Prostate gland (tissue), 2 donors: ENCODE measurements around the gene NFATC1.

Experiments
- POLR2A ChIP-seq: fragments of 450-650 bp; IDR thresholded peaks from one replicate; pipeline ENCODE4 v1.6.1; 2016; ENCODE audit warnings: antibody characterized with exemption, mild to moderate bottlenecking
- TF ChIP-seq, protein P1 (sequence below), 4 experiments: fragments of 200-600 bp in 2 of 4; fragments of 450-650 bp in 2 of 4; sonication (generic) in 2 of 4; IDR thresholded peaks; 1 replicate in 3 of 4; 2 replicates in 1 of 4; pipeline ENCODE4 v1.5.1; 2016 to 2019; ENCODE audit warnings: antibody characterized with exemption in 4 of 4, mild to moderate bottlenecking in 2 of 4, moderate library complexity in 2 of 4

DNA sequence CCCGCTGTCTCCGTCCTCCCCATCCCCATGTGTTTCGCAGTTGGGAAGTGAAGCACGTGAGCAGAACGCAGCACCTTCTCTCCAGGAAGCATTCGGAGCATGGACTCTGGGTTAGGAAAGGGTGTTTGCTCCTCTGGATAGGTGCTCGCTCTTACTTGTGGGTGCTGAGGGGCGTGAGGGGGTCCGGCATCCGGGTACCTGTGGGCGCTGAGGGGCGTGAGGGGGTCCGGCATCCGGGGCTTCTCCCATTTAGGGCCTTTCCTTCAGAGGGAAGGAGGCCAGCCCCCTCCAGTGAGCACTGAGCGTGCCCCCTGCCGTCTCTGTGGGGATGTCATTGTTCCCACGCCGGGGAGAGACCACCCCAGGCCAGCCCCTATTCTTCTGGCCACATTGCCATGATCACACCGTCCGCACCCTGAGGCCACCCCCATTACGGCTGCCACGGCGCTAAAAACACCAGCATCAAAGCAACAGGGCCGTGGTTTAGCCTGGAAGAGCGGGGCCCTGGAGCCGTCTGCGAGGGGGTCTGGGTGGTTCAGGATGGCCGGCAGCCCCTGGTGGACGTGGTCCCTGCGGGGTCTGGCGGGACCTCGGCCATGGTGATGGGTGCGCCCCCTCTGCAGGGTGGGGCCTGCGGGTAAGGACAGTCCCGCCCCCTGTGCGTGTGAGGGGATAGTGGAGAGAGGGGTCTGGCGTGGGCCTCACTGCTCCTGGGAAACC is 41.0 kb downstream of the NFATC1 start:
- no peak for TF ChIP-seq POLR2A
- TF ChIP-seq, protein P1, sequence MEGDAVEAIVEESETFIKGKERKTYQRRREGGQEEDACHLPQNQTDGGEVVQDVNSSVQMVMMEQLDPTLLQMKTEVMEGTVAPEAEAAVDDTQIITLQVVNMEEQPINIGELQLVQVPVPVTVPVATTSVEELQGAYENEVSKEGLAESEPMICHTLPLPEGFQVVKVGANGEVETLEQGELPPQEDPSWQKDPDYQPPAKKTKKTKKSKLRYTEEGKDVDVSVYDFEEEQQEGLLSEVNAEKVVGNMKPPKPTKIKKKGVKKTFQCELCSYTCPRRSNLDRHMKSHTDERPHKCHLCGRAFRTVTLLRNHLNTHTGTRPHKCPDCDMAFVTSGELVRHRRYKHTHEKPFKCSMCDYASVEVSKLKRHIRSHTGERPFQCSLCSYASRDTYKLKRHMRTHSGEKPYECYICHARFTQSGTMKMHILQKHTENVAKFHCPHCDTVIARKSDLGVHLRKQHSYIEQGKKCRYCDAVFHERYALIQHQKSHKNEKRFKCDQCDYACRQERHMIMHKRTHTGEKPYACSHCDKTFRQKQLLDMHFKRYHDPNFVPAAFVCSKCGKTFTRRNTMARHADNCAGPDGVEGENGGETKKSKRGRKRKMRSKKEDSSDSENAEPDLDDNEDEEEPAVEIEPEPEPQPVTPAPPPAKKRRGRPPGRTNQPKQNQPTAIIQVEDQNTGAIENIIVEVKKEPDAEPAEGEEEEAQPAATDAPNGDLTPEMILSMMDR (IDR thresholded peaks at IDR 0.05): no peak
